GM21526 (cell line): Measurements from ENCODE around the gene SLC25A25.

Experiments used
- ATAC-seq: cut with Tn5 transposase; IDR thresholded peaks from one replicate; pipeline ENCODE4 v1.9.1; 2021; ENCODE audit warnings: moderate library complexity; ENCODE audit not compliant: unreplicated experiment, low FRiP score

The SLC25A25 gene

GRCh38 chr9:128155736-128156500, 87.9 kb downstream of the SLC25A25 start:
- ATAC-seq: no peak
